Occipital lobe (tissue), 2 donors: ENCODE results near the gene BRD2. TPM values are rescaled to one million over a fixed set of nuclear protein-coding genes. Genes with fewer than 3 reads are reported as not detected.

Experiments used
- DNase-seq: peaks from one replicate; lab custom pipeline; 2025; lab: John Stamatoyannopoulos, UW
- total RNA-seq: library from RNA; depleted of rRNA; stranded (reverse); fragments of >200 nt; gene quantifications from one replicate; pipeline ENCODE4 v1.2.3, GENCODE V29; 2014

The BRD2 gene
- total RNA-seq, 1 donor from 2014 or later, result 66.6 TPM

DNA sequence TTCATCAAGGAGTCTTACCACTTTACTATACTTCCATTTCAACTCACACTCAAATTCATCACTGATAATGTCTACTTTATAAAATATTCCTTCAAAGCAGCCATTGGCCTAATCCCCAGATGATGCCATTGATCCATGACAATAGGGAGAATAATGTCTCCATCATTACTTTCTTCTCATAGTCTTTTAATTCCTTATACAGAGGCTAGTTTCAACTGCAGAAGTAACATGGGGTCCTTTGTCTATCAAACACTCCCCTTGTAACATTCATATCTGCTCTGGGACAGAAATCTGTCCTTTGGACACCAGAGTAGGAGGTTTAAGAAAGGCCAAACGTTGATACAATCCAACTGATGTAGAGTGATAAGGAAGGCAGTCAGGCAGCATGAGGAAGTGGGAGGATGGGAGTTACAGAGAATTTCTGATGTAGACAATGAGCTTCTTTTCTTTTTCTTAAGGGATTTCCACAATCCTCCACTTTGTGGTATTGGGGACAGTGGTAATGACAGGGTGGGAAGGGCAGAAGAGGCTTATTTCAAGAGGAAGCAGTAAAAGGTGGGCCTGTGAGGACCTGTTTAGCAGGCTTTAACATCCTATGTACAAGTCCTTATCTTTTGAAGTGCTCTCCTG, 59.9 kb downstream of the BRD2 start:
- DNase-seq, result no peak

DNA sequence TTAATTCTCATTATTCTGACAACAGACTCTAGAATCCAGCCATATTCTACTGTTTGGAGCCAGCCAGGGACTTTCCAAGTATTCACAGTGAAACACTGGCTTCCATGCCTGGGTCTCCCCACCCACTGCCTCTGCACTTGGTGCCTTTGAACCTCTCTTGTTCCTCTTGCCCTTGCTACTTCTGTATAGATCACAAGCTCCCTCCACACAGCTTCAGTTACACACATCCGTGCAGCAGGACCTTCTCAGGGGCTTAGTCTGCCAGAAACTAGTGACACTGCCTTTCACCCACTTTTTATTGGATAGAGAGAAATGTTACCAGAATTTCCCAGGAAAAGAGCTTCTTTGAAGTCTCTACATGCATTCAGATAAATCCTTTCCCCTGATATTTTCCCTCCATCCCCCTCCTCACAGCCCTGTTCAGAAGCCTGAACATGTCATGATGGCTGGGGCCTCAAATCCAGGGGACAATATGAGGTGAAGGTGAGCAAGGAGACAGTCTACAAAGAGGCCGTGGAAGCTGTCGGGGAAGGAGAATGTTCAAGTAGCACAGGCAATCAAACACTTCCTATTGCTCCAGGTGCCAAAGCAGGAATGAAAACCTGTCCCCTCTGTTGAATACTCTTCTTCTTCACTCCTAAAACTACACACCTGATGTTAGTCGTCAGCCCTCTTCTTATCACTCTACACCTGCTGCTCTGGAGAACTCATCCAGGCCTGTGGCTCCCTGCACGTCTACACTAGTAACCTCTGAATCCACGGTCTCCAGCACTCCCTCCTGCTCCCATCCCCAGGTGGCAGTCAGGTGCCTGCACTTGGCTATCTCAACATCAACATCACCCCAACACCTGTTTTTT, 61.2 kb downstream of the BRD2 start:
- no peak for DNase-seq

- no peak for DNase-seq
These were observed 61.9 kb downstream of the BRD2 start for GRCh38 chr6:33030245-33030644.

Other genes with a start within 250 kb of the BRD2 start
- 0.16 TPM for gene HLA-DQA2, start 227.2 kb upstream of the BRD2 start, total RNA-seq
- gene HLA-DQB2, start 205.1 kb upstream of the BRD2 start, total RNA-seq, result not detected
- gene HLA-DOB, start 151.6 kb upstream of the BRD2 start, total RNA-seq, result not detected
- 3.9 TPM for gene TAP2, start 129.9 kb upstream of the BRD2 start, total RNA-seq
- 5.3 TPM for gene PSMB8, start 124.5 kb upstream of the BRD2 start, total RNA-seq
- gene TAP1, start 114.9 kb upstream of the BRD2 start, total RNA-seq, result 7.5 TPM
- 5.8 TPM for gene PSMB9, start 114.4 kb upstream of the BRD2 start, total RNA-seq
- gene HLA-DMB, start 27.6 kb upstream of the BRD2 start, total RNA-seq, result 2.0 TPM
- gene HLA-DMA, start 15.5 kb upstream of the BRD2 start, total RNA-seq, result 0.94 TPM
- 0.16 TPM for gene HLA-DOA, start 41.0 kb downstream of the BRD2 start, total RNA-seq
- 1.4 TPM for gene HLA-DPA1, start 105.1 kb downstream of the BRD2 start, total RNA-seq
- 1.4 TPM for gene HLA-DPB1, start 107.4 kb downstream of the BRD2 start, total RNA-seq
- 0.94 TPM for gene COL11A2, start 223.9 kb downstream of the BRD2 start, total RNA-seq
- gene RXRB, start 232.1 kb downstream of the BRD2 start, total RNA-seq, result 22.6 TPM
- 34.8 TPM for gene SLC39A7, start 232.3 kb downstream of the BRD2 start, total RNA-seq
- 4.5 TPM for gene HSD17B8, start 236.1 kb downstream of the BRD2 start, total RNA-seq
- 20.6 TPM for gene RING1, start 239.9 kb downstream of the BRD2 start, total RNA-seq